GDM1 (cell line): ENCODE measurements around the gene KHDC4.

Experiments used
- DNase-seq: peaks from one replicate; lab custom pipeline; 2025; lab: John Stamatoyannopoulos, UW

The KHDC4 gene

DNA sequence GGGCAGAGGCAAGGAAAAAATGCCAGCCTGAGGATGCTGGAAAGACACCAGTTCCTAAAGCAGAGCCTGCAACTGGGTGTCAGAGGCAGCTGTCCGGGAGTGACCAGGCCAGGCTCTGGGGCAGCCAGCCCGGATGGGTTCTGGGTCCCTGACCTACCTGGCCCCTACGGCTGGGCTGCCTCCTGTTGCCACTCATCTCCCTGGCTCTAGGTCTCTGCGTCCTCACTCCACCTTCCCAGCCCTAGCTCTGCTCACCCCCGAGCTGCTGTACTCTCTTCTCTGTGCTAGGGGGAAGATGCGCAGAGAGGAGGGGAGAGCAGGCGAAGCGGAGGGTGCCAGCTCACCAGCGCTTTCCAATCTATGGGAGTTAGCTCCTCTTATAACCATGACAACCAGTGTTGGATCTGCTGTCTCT, 35.2 kb upstream of the KHDC4 start:
- DNase-seq: no peak

DNA sequence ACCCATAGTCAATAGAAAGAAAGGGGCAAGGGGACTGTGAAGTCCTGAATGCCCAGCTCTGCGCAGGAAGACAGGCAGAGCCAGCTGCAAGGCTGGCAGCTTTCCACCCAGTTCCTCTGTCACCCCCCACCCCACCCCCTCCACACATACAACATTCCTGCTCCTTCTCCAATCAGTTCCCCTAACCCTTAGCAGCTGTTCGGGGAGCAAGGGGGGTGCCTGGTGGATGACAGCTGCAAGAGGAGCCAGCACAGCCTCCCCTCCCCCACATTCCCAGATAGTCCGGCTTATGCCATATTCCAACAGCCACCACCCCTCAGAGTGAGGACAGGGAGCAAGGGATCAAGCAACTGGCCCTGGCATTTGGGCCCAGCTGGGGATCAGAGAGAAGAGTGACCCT, 34.5 kb upstream of the KHDC4 start:
- no peak for DNase-seq

DNA sequence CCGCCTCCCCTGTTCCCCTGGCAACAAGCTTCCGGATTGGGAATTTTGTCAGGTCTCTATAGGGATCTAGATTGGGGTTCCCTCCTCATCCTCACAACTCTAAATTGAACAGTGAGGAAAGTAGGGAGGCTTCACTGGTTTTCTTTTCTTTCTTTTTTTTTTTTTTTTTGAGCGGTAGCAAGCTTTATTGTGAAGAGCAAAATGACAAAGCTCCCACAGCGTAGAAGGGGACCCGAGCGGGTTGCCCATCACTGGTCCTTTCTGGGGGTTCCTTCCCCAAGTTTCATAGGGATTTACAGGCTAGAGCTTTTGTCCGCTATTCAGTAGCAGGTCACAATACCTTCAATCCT, 33.8 kb upstream of the KHDC4 start:
- no peak for DNase-seq

DNA sequence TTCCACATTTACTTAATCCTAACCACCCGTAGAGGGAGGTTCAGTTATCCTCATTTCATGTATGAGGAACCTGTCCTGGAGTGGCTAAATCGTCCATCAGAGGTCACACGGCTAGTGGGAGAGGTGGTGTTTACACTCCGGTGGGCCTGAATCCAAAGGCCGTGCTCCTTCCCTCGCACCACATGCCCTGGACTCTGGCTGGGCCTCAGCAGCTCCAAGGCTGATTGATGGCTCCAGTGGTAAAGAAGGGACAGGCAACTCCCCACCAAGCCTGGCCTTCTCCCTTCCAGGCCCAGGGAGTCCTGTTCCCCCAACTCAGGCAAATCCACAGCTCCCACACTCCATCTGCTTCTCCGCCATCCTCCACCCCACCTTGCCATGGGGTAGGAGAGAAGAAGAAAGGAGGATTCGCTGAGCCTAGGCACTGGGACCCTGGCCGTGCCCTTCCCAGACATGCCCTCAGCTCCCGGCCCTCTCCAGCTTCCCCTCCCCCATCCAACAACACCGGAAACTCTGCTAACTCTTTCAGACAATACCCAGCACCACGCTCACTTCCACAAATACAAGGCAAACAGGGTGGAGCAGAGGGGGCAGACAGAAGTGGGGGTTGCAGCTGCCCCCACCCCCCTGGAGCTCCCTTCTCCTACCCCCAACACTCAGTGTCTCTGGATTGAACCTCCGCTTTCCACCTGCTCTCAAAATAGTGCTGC, 33.3 kb upstream of the KHDC4 start:
- DNase-seq: no peak

DNA sequence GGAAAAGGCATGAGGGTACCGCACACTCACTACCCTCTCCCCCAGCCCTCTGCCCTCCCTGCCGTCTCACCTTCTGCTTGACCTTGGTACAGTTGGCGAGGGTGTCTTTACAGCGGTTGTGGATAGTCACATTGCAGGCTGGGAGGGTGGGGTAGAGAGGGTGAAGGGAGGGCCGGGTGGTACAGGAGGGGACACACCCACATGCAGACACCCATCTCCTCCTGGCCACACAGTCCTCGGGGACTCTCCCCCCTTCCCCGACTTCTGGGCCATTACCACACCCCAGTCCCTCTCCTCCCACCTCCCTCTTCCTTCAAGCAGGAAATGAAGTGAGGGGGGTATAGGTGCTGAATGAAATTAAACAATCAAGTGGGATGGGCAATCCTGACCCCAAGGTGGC, 32.5 kb upstream of the KHDC4 start:
- DNase-seq: no peak

DNA sequence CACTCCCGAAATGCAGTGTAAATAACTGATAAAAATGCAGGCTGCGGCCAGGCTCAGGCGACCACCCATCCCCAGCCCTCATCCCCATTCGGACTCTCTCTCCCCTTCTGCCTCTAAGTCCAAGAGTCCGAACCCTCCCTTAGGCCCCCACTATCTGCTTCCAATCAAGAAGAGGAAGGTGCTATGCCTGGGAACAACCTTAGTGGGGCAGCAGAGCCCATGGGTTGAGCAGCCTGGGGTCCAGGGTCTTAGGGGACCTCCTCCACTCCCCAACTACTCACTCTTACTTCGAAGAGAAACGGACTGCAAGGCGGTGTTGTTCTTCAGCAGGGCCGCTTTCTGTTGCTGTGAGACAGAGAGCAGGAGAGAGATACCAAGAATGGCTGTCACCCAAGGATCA, 31.9 kb upstream of the KHDC4 start:
- no peak for DNase-seq

DNA sequence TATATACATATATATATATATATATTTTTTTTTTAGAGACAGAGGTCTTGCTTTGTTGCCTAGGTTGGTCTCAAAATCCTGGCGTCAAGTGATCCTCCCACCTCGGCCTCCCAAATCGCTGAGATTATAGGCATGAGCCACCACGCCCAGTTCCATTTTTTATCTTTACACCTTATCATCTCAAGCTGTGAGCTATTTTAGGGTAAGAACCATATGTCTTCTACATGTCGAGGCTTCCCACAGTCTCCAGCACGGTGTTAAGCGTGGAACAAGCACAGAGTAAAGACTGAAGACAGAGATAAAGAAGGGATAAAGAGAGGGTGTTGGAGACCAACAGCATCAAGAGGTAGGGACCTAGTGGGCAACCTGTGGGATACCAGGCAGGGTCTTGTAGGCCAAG, 30.0 kb upstream of the KHDC4 start:
- DNase-seq: no peak

DNA sequence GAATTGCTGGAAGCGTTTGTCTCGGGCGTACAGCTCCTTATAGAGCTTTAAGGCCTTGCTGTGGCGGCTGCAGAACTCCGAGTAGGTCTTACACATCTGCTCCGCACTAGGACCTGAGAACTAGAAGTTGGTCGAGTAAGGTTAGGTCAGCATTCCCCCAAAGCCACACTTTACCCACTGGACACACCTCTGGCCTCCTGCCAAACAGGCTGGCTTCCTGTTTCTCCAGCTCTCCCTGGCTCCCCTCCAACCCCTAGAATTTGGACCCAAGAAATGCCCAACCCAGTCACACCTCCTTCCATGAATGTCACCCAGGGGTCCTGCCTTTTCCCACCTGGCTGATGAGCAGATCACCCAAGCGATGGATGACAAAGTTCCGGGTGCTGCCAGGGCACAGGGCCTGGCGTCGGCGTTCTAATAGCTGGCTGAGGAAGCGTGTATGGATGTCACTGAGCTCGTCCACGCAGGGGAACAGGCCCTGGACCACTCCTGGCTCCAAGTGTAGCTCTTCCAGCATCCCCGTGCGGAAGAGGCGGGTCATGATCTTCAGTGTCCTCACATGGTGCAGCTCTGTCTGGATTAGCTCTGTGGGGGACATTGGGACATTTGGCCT, 28.5 kb upstream of the KHDC4 start:
- DNase-seq: no peak

DNA sequence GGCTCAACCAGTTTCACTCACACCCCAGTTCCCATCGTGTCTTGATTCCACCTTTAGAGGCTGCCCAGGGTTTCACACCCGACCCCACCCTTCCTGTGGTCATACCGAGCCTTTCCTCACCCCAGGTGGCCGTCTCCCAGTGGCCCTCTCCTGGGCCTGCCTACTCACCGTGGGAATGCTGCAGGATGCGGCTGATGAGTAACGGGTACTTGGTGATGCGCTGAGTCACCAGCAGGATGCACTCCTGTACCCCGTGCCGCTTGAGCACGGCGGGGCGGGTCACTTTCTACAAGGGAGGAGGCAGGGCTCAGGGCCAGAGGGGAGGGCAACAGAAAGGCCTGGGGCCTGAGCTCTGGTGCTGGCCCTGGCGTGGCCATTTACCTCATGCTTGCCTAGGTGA, 27.7 kb upstream of the KHDC4 start:
- no peak for DNase-seq

DNA sequence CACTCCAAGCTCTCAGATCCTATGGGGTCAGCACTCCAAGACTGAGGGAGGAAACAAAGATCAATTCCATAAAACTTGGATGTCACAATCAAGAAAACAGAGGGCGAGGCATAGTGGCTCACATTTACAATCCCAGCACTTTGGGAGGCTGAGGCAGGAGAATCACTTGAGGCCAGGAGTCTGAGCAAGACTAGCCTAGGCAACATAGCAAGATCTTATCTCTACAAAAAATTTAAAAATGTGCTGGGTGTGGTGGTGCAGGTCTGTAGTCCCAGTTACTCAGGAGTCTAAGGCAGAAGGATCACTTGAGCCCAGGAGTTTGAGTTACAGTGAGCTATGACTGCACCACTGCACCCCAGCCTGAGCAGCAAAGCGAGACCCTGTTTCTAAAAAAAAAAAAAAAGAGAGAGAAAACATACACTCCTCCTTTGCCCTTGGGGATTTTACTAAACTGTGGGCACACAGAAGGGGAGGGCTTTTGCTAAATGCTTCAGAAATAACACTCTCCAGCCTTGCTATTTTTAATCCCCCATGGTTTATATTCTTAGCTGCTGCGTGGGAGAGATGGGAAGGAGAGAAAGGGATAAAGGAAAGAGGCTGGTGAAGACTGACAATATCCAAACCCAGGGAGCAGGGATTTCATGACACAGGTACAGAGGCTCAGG, 26.0 kb upstream of the KHDC4 start:
- no peak for DNase-seq

DNA sequence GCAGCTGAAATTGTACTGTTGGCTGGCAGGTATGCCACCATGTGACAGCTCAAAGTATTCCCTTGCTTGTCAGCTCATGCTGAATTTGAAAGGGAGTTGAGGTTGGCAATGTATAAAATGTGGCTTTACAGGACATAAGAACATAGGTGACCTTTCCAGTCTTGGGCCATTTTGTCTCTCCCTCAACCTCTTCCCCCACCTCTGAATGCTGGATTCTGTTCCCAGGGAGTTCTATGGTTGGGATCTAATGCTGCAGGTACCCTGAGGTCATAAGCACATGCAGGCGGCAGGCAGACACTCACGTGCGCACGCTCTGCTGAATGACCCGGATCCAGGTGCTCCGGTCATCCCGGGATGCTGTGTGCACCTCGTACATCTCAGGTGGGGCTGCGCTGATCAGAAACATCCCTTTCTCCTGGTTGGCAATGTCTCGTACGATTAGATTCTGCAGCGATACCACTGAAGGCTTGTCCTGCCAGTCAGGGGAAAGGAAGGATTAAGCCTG, 23.2 kb upstream of the KHDC4 start:
- no peak for DNase-seq

DNA sequence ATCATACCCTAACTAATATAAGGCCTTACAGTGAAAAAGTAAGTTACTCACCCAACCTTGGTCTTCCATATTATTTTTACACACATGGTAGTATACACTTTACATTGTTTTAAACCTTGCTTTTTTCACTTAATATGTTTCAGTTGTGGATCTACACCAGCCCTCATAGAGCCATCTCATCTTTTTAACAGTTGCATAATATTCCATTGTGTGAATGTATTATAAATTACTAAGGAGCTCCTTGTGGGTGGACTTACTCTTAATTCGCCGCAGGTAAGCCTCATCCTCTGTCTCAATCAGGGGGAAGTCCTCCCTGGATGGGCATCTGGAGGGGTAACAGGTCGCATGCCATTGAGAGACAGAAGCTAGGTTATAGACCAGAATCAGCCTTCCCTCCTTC, 20.4 kb upstream of the KHDC4 start:
- no peak for DNase-seq

DNA sequence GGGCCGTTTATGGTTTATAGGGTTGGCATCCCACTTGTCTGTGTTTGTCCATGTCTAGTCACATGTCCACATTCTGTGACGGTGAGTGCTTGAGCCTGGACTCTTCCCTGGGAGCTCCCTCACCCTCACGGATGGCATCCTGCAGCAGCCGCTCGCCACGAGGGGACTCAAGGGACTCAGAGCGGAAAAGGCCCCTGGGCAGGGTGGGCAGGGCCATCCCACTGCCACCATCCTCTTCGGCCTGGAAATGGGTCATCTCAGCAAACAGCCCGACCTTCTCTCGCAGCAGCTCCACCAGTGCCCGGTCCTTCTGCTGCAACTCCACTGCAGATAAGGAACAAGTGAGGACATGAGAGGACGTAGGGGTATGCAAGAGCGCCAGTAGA, 18.3 kb upstream of the KHDC4 start:
- no peak for DNase-seq

DNA sequence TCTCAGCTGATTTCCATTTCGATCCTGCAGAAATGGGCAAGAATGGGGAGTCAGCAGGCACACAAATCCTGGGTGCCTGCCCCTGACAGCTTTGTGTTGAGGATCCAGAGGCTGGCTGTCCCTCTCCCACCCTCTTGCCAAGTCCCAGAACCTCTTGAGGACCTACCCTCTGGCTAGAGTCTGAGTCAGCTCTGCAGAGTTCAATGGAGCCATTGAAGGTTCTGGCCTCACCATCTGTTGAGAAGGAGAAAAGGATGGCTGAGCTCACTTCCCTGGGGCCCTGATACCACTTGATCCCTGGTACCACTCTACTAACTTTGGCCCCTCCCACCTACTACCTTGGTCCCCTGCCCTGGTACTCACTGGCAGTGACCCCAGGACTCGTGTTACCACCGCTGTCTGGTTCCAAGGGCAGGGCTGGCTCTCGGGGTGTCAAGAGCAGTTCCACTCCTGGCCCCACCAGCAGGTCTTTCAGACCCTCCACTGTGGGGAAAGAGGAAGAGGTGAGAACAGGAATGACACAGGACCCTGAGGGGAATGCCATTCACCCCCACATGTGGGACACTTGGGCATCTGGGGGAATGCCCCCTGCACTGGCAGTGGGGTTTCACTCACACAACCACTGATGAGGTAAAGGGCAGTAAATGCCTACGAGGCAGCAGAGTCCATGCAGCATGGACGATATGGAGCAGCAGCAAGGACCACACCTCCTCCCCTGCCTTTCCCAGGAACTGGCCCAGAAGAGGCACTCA, 17.7 kb upstream of the KHDC4 start:
- no peak for DNase-seq

DNA sequence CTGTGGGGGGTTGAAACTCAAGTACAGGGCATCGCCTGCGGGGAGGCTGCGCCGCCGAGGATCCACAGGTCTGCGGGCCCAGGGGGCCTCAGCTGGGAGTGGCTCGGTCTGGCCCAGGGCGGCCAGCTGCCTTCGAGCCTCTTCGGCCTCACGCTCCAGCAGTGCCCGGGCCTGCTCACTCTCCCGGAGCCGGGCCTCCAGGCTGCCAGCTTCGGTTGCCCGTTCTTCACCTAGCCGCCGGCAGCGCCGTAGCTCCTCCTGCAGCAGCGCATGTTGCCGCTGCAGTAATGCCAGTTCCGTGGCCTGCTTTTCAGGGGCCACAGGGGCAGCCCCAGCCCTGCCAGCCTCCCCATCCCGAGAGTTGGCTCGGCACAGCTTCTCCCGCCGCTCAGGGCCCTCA, 16.6 kb upstream of the KHDC4 start:
- DNase-seq: no peak

DNA sequence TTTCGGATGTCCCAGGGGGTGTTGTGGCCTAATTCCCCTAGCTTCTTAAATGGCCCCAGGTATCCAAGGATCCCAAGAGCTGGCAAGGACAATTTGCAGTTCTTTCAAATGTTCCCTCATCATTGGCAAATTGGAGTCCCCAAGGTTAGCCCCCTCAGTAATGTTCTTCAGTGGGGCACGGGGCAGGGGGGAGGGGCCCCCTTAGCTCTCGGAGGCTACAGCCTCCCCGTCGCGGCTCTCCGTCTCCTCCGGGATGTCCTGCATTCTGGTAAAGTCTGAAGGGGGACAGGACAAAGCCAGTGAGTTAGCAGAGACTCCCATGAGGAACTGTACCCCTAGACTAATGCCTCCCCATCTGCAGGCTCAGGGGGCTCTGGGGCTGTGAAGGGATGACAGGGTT, 13.5 kb upstream of the KHDC4 start:
- no peak for DNase-seq

DNA sequence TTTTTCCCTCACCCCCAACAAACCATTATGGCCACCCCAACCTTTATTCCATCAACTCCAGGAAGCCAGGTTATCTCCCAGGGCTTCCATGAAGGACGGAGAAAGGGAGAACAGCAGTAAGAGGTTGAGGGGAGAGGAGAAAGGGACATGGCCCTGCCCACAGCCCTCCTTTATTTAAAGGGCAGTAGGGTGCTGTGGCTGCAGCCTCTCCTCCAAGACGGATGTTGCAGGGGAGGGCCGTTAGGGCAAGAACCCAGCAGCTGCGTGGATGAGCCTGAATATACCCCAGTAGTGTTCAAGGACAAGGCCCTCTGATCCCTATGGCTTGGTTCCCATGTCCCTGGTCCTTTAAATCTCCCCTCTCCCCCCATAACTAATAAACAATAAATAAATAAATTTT, 13.1 kb upstream of the KHDC4 start:
- DNase-seq: no peak

DNA sequence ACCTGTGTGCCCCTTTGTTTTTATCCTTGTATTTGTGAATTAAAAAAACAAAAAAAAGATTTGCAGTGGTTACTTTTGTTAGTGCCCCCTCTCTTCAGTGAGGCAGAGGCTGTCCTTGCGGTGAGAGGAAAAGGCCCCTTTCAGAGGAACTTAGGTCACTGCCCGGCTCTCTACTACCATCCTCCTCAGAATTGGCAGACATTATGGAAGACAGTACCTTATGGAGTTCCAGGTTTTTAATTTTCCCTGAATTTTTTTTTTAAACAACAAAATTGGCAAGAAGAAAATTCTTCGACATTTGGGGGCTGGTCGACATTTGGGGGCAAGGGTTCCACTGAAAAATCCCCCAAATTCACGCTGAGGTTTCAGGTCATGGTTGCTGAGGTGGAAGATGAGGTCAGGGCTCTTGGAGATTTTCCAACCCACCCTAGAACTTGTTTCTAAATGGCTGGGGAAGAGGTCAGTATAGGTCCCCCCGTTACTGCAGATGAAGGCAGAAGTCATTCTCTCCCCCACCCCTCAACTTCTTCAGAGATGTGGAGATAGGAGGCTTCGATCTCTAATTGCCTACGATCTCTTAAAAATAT, 12.5 kb upstream of the KHDC4 start:
- no peak for DNase-seq

DNA sequence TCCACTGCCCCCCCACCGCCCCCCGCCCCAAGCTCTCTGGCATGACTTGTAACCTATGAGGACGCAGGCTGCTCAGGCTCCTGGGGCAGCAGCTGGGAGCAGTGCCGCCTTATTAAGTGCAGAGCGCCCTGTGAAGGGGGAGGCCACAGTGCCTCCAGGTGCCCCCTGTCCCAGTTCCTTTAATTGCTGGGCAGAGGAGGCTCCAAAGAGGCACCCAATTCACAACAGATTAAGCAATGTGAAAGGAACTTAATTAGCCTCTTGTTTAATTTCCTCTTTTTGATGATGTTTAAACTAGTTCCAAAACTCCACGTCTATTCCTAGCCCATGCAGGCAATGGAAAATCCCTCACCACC, 10.2 kb upstream of the KHDC4 start:
- no peak for DNase-seq

DNA sequence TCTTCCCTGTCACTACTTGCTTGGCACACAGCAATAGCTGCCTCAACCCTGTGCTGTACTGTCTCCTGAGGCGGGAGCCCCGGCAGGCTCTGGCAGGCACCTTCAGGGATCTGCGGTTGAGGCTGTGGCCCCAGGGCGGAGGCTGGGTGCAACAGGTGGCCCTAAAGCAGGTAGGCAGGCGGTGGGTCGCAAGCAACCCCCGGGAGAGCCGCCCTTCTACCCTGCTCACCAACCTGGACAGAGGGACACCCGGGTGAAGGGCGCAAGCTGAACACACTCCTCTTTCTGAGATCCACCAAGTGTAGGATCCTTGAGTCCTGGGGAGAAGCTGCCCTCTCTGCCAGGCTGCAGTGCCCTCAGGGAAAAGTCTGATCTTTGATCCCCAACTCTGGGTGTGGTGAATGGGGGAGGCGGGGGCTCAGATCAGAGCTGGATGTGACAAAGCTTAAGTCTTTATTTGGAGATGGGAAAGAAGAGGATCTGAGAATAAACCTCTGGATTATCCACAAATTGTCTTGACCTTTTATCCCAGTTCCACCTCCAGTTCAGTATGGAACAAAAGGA, 8.4 kb upstream of the KHDC4 start:
- DNase-seq: no peak

DNA sequence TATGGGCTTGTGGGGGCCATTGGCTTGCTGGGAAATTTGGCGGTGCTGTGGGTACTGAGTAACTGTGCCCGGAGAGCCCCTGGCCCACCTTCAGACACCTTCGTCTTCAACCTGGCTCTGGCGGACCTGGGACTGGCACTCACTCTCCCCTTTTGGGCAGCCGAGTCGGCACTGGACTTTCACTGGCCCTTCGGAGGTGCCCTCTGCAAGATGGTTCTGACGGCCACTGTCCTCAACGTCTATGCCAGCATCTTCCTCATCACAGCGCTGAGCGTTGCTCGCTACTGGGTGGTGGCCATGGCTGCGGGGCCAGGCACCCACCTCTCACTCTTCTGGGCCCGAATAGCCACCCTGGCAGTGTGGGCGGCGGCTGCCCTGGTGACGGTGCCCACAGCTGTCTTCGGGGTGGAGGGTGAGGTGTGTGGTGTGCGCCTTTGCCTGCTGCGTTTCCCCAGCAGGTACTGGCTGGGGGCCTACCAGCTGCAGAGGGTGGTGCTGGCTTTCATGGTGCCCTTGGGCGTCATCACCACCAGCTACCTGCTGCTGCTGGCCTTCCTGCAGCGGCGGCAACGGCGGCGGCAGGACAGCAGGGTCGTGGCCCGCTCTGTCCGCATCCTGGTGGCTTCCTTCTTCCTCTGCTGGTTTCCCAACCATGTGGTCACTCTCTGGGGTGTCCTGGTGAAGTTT, 7.8 kb upstream of the KHDC4 start:
- DNase-seq: no peak
